Measurements from ENCODE around the gene LZTFL1. TPM values are rescaled to one million over a fixed set of nuclear protein-coding genes. Genes with fewer than 3 reads are reported as not detected.

LZTFL1 gene
- total and polyA plus RNA-seq, 2 experiments from 2014 or later: 6.3 to 13.9 TPM

DNA sequence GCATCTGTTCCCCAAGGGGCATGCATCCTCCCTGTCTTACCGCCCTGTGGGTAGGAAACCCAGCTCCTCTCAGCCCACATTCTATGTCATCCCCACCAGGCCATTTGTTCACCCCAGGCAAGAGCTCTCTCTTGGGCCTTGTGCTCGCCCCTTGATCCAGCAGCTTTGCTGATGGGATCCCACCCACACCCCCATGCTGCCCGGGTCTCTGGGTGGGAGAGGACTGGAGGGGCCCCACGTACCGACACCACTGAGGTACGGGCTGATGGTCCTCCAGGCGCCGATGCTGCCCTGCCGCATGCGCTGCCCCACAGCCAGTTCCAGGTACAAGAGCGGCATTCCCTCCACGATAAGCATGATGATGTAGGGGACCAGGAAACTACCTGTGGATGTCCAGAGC is 60.1 kb downstream of the LZTFL1 start:
- no peak overlapping the region for H3K4me3 Mint-ChIP-seq
- DNase-seq (ENCODE audit: low spot score): no peak
- no peak overlapping the region for H3K4me2 ChIP-seq
- TF ChIP-seq, protein P1, sequence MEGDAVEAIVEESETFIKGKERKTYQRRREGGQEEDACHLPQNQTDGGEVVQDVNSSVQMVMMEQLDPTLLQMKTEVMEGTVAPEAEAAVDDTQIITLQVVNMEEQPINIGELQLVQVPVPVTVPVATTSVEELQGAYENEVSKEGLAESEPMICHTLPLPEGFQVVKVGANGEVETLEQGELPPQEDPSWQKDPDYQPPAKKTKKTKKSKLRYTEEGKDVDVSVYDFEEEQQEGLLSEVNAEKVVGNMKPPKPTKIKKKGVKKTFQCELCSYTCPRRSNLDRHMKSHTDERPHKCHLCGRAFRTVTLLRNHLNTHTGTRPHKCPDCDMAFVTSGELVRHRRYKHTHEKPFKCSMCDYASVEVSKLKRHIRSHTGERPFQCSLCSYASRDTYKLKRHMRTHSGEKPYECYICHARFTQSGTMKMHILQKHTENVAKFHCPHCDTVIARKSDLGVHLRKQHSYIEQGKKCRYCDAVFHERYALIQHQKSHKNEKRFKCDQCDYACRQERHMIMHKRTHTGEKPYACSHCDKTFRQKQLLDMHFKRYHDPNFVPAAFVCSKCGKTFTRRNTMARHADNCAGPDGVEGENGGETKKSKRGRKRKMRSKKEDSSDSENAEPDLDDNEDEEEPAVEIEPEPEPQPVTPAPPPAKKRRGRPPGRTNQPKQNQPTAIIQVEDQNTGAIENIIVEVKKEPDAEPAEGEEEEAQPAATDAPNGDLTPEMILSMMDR (conservative IDR thresholded peaks at IDR 0.05; ENCODE audit: low read depth in 2 of 2): no peak
- TF ChIP-seq ZNF114 (CRISPR knock-in tag; IDR thresholded peaks at IDR 0.05): no peak
- TF ChIP-seq POLR2AphosphoS5 (IDR thresholded peaks at IDR 0.05; ENCODE audit: low read depth): no peak
- TF ChIP-seq JUNB (IDR thresholded peaks at IDR 0.05; ENCODE audit: unreplicated experiment): no peak
- TF ChIP-seq, protein P2, sequence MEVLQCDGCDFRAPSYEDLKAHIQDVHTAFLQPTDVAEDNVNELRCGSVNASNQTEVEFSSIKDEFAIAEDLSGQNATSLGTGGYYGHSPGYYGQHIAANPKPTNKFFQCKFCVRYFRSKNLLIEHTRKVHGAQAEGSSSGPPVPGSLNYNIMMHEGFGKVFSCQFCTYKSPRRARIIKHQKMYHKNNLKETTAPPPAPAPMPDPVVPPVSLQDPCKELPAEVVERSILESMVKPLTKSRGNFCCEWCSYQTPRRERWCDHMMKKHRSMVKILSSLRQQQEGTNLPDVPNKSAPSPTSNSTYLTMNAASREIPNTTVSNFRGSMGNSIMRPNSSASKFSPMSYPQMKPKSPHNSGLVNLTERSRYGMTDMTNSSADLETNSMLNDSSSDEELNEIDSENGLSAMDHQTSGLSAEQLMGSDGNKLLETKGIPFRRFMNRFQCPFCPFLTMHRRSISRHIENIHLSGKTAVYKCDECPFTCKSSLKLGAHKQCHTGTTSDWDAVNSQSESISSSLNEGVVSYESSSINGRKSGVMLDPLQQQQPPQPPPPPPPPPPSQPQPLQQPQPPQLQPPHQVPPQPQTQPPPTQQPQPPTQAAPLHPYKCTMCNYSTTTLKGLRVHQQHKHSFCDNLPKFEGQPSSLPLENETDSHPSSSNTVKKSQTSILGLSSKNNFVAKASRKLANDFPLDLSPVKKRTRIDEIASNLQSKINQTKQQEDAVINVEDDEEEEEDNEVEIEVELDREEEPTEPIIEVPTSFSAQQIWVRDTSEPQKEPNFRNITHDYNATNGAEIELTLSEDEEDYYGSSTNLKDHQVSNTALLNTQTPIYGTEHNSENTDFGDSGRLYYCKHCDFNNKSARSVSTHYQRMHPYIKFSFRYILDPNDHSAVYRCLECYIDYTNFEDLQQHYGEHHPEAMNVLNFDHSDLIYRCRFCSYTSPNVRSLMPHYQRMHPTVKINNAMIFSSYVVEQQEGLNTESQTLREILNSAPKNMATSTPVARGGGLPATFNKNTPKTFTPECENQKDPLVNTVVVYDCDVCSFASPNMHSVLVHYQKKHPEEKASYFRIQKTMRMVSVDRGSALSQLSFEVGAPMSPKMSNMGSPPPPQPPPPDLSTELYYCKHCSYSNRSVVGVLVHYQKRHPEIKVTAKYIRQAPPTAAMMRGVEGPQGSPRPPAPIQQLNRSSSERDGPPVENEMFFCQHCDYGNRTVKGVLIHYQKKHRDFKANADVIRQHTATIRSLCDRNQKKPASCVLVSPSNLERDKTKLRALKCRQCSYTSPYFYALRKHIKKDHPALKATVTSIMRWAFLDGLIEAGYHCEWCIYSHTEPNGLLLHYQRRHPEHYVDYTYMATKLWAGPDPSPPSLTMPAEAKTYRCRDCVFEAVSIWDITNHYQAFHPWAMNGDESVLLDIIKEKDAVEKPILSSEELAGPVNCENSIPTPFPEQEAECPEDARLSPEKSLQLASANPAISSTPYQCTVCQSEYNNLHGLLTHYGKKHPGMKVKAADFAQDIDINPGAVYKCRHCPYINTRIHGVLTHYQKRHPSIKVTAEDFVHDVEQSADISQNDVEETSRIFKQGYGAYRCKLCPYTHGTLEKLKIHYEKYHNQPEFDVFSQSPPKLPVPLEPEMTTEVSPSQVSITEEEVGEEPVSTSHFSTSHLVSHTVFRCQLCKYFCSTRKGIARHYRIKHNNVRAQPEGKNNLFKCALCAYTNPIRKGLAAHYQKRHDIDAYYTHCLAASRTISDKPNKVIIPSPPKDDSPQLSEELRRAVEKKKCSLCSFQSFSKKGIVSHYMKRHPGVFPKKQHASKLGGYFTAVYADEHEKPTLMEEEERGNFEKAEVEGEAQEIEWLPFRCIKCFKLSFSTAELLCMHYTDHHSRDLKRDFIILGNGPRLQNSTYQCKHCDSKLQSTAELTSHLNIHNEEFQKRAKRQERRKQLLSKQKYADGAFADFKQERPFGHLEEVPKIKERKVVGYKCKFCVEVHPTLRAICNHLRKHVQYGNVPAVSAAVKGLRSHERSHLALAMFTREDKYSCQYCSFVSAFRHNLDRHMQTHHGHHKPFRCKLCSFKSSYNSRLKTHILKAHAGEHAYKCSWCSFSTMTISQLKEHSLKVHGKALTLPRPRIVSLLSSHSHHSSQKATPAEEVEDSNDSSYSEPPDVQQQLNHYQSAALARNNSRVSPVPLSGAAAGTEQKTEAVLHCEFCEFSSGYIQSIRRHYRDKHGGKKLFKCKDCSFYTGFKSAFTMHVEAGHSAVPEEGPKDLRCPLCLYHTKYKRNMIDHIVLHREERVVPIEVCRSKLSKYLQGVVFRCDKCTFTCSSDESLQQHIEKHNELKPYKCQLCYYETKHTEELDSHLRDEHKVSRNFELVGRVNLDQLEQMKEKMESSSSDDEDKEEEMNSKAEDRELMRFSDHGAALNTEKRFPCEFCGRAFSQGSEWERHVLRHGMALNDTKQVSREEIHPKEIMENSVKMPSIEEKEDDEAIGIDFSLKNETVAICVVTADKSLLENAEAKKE (CRISPR knock-in tag; IDR thresholded peaks at IDR 0.05): no peak
- TF ChIP-seq, protein P3, sequence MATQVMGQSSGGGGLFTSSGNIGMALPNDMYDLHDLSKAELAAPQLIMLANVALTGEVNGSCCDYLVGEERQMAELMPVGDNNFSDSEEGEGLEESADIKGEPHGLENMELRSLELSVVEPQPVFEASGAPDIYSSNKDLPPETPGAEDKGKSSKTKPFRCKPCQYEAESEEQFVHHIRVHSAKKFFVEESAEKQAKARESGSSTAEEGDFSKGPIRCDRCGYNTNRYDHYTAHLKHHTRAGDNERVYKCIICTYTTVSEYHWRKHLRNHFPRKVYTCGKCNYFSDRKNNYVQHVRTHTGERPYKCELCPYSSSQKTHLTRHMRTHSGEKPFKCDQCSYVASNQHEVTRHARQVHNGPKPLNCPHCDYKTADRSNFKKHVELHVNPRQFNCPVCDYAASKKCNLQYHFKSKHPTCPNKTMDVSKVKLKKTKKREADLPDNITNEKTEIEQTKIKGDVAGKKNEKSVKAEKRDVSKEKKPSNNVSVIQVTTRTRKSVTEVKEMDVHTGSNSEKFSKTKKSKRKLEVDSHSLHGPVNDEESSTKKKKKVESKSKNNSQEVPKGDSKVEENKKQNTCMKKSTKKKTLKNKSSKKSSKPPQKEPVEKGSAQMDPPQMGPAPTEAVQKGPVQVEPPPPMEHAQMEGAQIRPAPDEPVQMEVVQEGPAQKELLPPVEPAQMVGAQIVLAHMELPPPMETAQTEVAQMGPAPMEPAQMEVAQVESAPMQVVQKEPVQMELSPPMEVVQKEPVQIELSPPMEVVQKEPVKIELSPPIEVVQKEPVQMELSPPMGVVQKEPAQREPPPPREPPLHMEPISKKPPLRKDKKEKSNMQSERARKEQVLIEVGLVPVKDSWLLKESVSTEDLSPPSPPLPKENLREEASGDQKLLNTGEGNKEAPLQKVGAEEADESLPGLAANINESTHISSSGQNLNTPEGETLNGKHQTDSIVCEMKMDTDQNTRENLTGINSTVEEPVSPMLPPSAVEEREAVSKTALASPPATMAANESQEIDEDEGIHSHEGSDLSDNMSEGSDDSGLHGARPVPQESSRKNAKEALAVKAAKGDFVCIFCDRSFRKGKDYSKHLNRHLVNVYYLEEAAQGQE (IDR thresholded peaks at IDR 0.05; ENCODE audit: unreplicated experiment): no peak
- TF ChIP-seq, protein P4, sequence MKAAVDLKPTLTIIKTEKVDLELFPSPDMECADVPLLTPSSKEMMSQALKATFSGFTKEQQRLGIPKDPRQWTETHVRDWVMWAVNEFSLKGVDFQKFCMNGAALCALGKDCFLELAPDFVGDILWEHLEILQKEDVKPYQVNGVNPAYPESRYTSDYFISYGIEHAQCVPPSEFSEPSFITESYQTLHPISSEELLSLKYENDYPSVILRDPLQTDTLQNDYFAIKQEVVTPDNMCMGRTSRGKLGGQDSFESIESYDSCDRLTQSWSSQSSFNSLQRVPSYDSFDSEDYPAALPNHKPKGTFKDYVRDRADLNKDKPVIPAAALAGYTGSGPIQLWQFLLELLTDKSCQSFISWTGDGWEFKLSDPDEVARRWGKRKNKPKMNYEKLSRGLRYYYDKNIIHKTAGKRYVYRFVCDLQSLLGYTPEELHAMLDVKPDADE (IDR thresholded peaks at IDR 0.05): no peak
- no peak for TF ChIP-seq ZNF331 (CRISPR knock-in tag; IDR thresholded peaks at IDR 0.05; ENCODE audit: low read depth)
- TF ChIP-seq NANOG (IDR thresholded peaks at IDR 0.05; ENCODE audit: borderline replicate concordance): no peak
- no peak for TF ChIP-seq EZH2 (IDR thresholded peaks at IDR 0.05; ENCODE audit: low read depth, unreplicated experiment)
- 0 out of 2 replicates have a peak, but pooled peaks cover 12% of the 10 kb centered on the region for H3K9me2 ChIP-seq (ENCODE audit: insufficient read depth)
- no peak overlapping the region for H3K4me3 ChIP-seq
- H3K27me3 Mint-ChIP-seq (ENCODE audit: insufficient read depth, low read depth, poor library complexity): no peaks in the 10 kb centered on the region
- H3K36me3 Mint-ChIP-seq (ENCODE audit: low read depth): no peaks in the 10 kb centered on the region; the same call in 2 of the 3 replicates
- H3K4me1 Mint-ChIP-seq: peaks cover 12% of the 10 kb centered on the region
- no peaks in the 10 kb centered on the region for H3F3A ChIP-seq (replicated peaks; ENCODE audit: low read depth)
- H3K9me3 Mint-ChIP-seq: 0 out of 3 replicates have a peak, but pooled peaks cover 2% of the 10 kb centered on the region
- H3K27ac ChIP-seq (ENCODE audit: low read depth): no peak overlapping the region
- no peaks in the 10 kb centered on the region for H4K20me1 ChIP-seq (replicated peaks; ENCODE audit: insufficient read depth)
- no peak for ATAC-seq
- no peak overlapping the region for H2AFZ ChIP-seq
- no peaks in the 10 kb centered on the region; the same call in 1 of the 2 replicates for H3K4me1 ChIP-seq (ENCODE audit: insufficient read depth)
- H3K27ac Mint-ChIP-seq: no peak overlapping the region
- H3K79me2 ChIP-seq (replicated peaks; ENCODE audit: insufficient read depth): no peaks in the 10 kb centered on the region
- no peaks in the 10 kb centered on the region for H3K36me3 ChIP-seq (ENCODE audit: insufficient read depth)
- no peaks in the 10 kb centered on the region for H3K27me3 ChIP-seq (ENCODE audit: insufficient read depth)

All from GM23338 (cell line).